CD4-positive, alpha-beta T cell (primary cell): Measurements from ENCODE around the gene OTUB1. TPM values are rescaled to one million over a fixed set of nuclear protein-coding genes. Genes with fewer than 3 reads are reported as not detected.

ENCODE experiments used
- ATAC-seq: fragments of 200-7000 bp; cut with Tn5 transposase; one replicate; pipeline ENCODE4 v1.10.0; 2022; ENCODE audit warnings: mild to moderate bottlenecking; ENCODE audit not compliant: poor library complexity
- CTCF ChIA-PET: fragments of 350-600 bp; sonication (Branson Sonifier 250); formaldehyde crosslinking; loops from one replicate; lab custom pipeline; 2021; ENCODE audit warnings: antibody characterized with exemption, inconsistent platforms; lab: Charles Lee
- POLR2A ChIA-PET: fragments of 350-600 bp; sonication (Branson Sonifier 250); formaldehyde crosslinking; loops from one replicate; lab custom pipeline; 2021; ENCODE audit warnings: antibody characterized with exemption, inconsistent platforms; lab: Charles Lee
- DNase-seq, 14 experiments: peaks; one replicate each; pipeline ENCODE4 v3.0.0-alpha.2; 2013 to 2020; ENCODE audit warnings: mixed read lengths in 2 of 14
- H3K27ac ChIP-seq, 2 donors: one replicate each; pipeline versions ENCODE4 v1.5.1 to v1.7.0; 2013; ENCODE audit warnings: low read length in 2 of 2, low read depth in 1 of 2, mild to moderate bottlenecking in 1 of 2
- H3K27me3 ChIP-seq, 2 experiments: 1 replicate in 1 of 2; 2 replicates in 1 of 2; pipeline versions ENCODE4 v1.6.1 to v1.7.0; 2013; ENCODE audit warnings: low read length in 2 of 2, control low read depth in 1 of 2, mild to moderate bottlenecking in 1 of 2, moderate library complexity in 1 of 2; ENCODE audit not compliant: insufficient read depth in 2 of 2, control insufficient read depth in 1 of 2
- H3K36me3 ChIP-seq: one replicate; pipeline ENCODE4 v1.6.1; 2013; ENCODE audit warnings: low read length, control low read depth; ENCODE audit not compliant: insufficient read depth
- H3K4me1 ChIP-seq: one replicate; pipeline ENCODE4 v1.6.1; 2013; ENCODE audit warnings: low read length, control low read depth; ENCODE audit not compliant: insufficient read depth
- H3K4me3 ChIP-seq: one replicate; pipeline ENCODE4 v1.5.1; 2013; ENCODE audit warnings: mild to moderate bottlenecking, low read length, moderate library complexity
- H3K9me3 ChIP-seq, 2 experiments: 1 replicate in 1 of 2; 2 replicates in 1 of 2; pipeline versions ENCODE4 v1.6.1 to v1.7.0; 2013; ENCODE audit warnings: low read length in 2 of 2, mild to moderate bottlenecking in 2 of 2, control low read depth in 1 of 2, moderate library complexity in 1 of 2; ENCODE audit not compliant: control insufficient read depth in 1 of 2, insufficient read depth in 1 of 2
- H3K27ac Mint-ChIP-seq: one replicate; pipeline ENCODE4 v1.8.0; 2020; ENCODE audit warnings: mixed read lengths
- H3K27me3 Mint-ChIP-seq: one replicate; pipeline ENCODE4 v1.8.0; 2021; ENCODE audit warnings: mixed read lengths
- H3K36me3 Mint-ChIP-seq: one replicate; pipeline ENCODE4 v1.8.0; 2021; ENCODE audit warnings: low read depth, mixed read lengths
- H3K4me1 Mint-ChIP-seq: one replicate; pipeline ENCODE4 v1.8.0; 2021; ENCODE audit warnings: low read depth, mixed read lengths
- H3K4me3 Mint-ChIP-seq: one replicate; pipeline ENCODE4 v1.8.0; 2020; ENCODE audit warnings: mild to moderate bottlenecking, mixed read lengths
- H3K9me3 Mint-ChIP-seq: one replicate; pipeline ENCODE4 v1.8.0; 2020; ENCODE audit warnings: mixed read lengths
- CTCF ChIP-seq: fragments of 200-600 bp; IDR thresholded peaks from one replicate; pipeline ENCODE4 v1.8.0; 2022; ENCODE audit warnings: antibody characterized with exemption, mild to moderate bottlenecking
- intact Hi-C, 2 experiments: fragments of 100-400 bp; cut with DNase I in 1 of 2; cut with micrococcal nuclease in 1 of 2; formaldehyde crosslinking; loops; one replicate each; pipeline versions ENCODE4 v1.15.1 to v1.9.0; 2023 to 2025; cut with DNase I, micrococcal nuclease
- total RNA-seq, 174 experiments: library from RNA in 2 of 174; stranded (reverse) in 2 of 174; gene quantifications; one replicate each; pipeline ENCODE4 v1.2.3 and lab custom pipeline; 2021 to 2026

Gene OTUB1
- total RNA-seq, 2 experiments from 2014 or later: 57.5 to 60.0 TPM

GRCh38 chr11:63997104-63997700 lies 11.0 kb downstream of the OTUB1 start:
- peaks cover 55% of the 10 kb centered on the region for H3K36me3 Mint-ChIP-seq
- TF ChIP-seq CTCF: no peak
- Histone ChIP-seq H3K4me1 (peaks cover 28% of the 10 kb centered on the region), H3K27ac (no peak overlapping the region), H3K9me3 (no peaks in the 10 kb centered on the region), H3K36me3 (peaks cover 44% of the 10 kb centered on the region), H3K27me3 (peaks cover 0 to 3% of the 10 kb centered on the region in 2 experiments), H3K4me3 (no peak overlapping the region)
- ATAC-seq (no peak), DNase-seq (no peak)
- no peaks in the 10 kb centered on the region for H3K9me3 Mint-ChIP-seq
- intact Hi-C loops: loop anchor here in 1 of 2 experiments (10.0 kb wide), 1 partner anchor 308 kb away; the partner anchor contains the start of genes CATSPERZ and ESRRA
- ChIA-PET POLR2A (no interaction called here), CTCF (no interaction called here)
- no peak overlapping the region for H3K27ac Mint-ChIP-seq
- no peaks in the 10 kb centered on the region for H3K27me3 Mint-ChIP-seq
- no peak overlapping the region for H3K4me3 Mint-ChIP-seq
- H3K4me1 Mint-ChIP-seq: peaks cover 14% of the 10 kb centered on the region

GRCh38 chr11:63997801-63998337 lies 11.6 kb downstream of the OTUB1 start:
- intact Hi-C loops: loop anchor here in 1 of 2 experiments (10.0 kb wide), 1 partner anchor 307 kb away; the partner anchor contains the start of genes CATSPERZ and ESRRA
- TF ChIP-seq CTCF: no peak
- Mint-ChIP-seq H3K36me3 (peaks cover 53% of the 10 kb centered on the region), H3K27me3 (no peaks in the 10 kb centered on the region), H3K27ac (no peak overlapping the region), H3K4me1 (peaks cover 12% of the 10 kb centered on the region), H3K9me3 (no peaks in the 10 kb centered on the region), H3K4me3 (peak overlapping the region; percentile 66)
- H3K27ac ChIP-seq: no peak overlapping the region
- H3K27me3 ChIP-seq: peaks cover 0 to 3% of the 10 kb centered on the region in 2 experiments
- no peak overlapping the region for H3K4me3 ChIP-seq
- ATAC-seq (no peak), DNase-seq (no peak)
- H3K4me1 ChIP-seq: peaks cover 28% of the 10 kb centered on the region
- POLR2A ChIA-PET: no interaction called here
- CTCF ChIA-PET: interaction anchor here (1.1 kb wide), 1 partner anchor 40 kb away, joined by 3 read pairs; no protein-coding TSS in a partner anchor
- no peaks in the 10 kb centered on the region for H3K9me3 ChIP-seq
- peaks cover 43% of the 10 kb centered on the region for H3K36me3 ChIP-seq

- Histone ChIP-seq H3K27me3 (peaks cover 0 to 3% of the 10 kb centered on the region in 2 experiments), H3K4me3 (no peak overlapping the region), H3K27ac (no peak overlapping the region), H3K9me3 (no peaks in the 10 kb centered on the region), H3K36me3 (peaks cover 35% of the 10 kb centered on the region), H3K4me1 (peaks cover 28% of the 10 kb centered on the region)
- ChIA-PET CTCF (interaction anchor here (1.1 kb wide), 1 partner anchor 41 kb away, joined by 3 read pairs; no protein-coding TSS in a partner anchor), POLR2A (interaction anchor here (2.2 to 3.0 kb wide), 3 partner anchors 13 to 187 kb away, joined by 10 to 13 read pairs (median 13); partner anchors contain the start of genes COX8A, OTUB1 and STIP1)
- H3K27ac Mint-ChIP-seq: no peak overlapping the region
- peak overlapping the region; percentile 42 for H3K4me3 Mint-ChIP-seq
- H3K9me3 Mint-ChIP-seq: no peaks in the 10 kb centered on the region
- peaks cover 46% of the 10 kb centered on the region for H3K36me3 Mint-ChIP-seq
- no peaks in the 10 kb centered on the region for H3K27me3 Mint-ChIP-seq
- DNase-seq (peak in 4 of 14 experiments; percentile 9 to 49 (median 16)), ATAC-seq (peak; percentile 23)
- intact Hi-C loops: loop anchor here in 1 of 2 experiments (10.0 kb wide), 1 partner anchor 306 kb away; the partner anchor contains the start of genes CATSPERZ and ESRRA
- H3K4me1 Mint-ChIP-seq: peaks cover 9% of the 10 kb centered on the region
- no peak for TF ChIP-seq CTCF
Measured at GRCh38 chr11:63998558-63999348, 12.5 kb downstream of the OTUB1 start.
